MM.1S (cell line): ENCODE data around the gene NFYC.

Experiments used
- DNase-seq: peaks from one replicate; pipeline ENCODE4 v3.0.0-alpha.2; 2015
- H2AFZ ChIP-seq: fragments of 300-600 bp; sonication (generic); 2 replicates; pipeline ENCODE4 v1.6.0; 2016; ENCODE audit warnings: antibody characterized with exemption, low read length
- H3F3A ChIP-seq: fragments of 300-600 bp; sonication (generic); 2 replicates; pipeline ENCODE4 v1.6.1; 2016; ENCODE audit warnings: mild to moderate bottlenecking, antibody characterized with exemption, low read length, moderate library complexity, mixed read lengths; ENCODE audit not compliant: insufficient read depth
- H3K27ac ChIP-seq: fragments of 300-600 bp; sonication (generic); 2 replicates; pipeline ENCODE4 v1.5.1; 2016; ENCODE audit warnings: mild to moderate bottlenecking, low read length
- H3K27me3 ChIP-seq: fragments of 300-600 bp; sonication (generic); replicated peaks from 2 replicates; pipeline ENCODE4 v1.6.0; 2016; ENCODE audit warnings: low read length; ENCODE audit not compliant: insufficient read depth
- H3K36me3 ChIP-seq: fragments of 300-600 bp; sonication (generic); replicated peaks from 2 replicates; pipeline ENCODE4 v1.6.1; 2016; ENCODE audit warnings: mild to moderate bottlenecking, low read length, mixed read lengths; ENCODE audit not compliant: insufficient read depth
- H3K4me1 ChIP-seq: fragments of 300-600 bp; sonication (generic); 2 replicates; pipeline ENCODE4 v1.6.1; 2016; ENCODE audit warnings: low read length, mixed read lengths
- H3K4me2 ChIP-seq: fragments of 300-600 bp; sonication (generic); 2 replicates; pipeline ENCODE4 v1.6.0; 2016; ENCODE audit warnings: low read depth, low read length
- H3K4me3 ChIP-seq: fragments of 300-600 bp; sonication (generic); 2 replicates; pipeline ENCODE4 v1.5.1; 2016; ENCODE audit warnings: low read length, mixed read lengths
- H3K79me2 ChIP-seq: fragments of 300-600 bp; sonication (generic); 2 replicates; pipeline ENCODE4 v1.6.1; 2016; ENCODE audit warnings: mixed run types, low read length, mixed read lengths
- H3K9ac ChIP-seq: fragments of 300-600 bp; sonication (generic); 2 replicates; pipeline ENCODE4 v1.6.1; 2016; ENCODE audit warnings: low read length, mixed read lengths
- H3K9me2 ChIP-seq: fragments of 300-600 bp; sonication (generic); replicated peaks from 2 replicates; pipeline ENCODE4 v1.6.1; 2016; ENCODE audit warnings: mild to moderate bottlenecking, low read length, mixed read lengths; ENCODE audit not compliant: insufficient read depth
- H3K9me3 ChIP-seq: fragments of 300-600 bp; sonication (generic); replicated peaks from 2 replicates; pipeline ENCODE4 v1.6.1; 2016; ENCODE audit warnings: mild to moderate bottlenecking, low read length, mixed read lengths; ENCODE audit not compliant: insufficient read depth
- H4K20me1 ChIP-seq: fragments of 300-600 bp; sonication (generic); 2 replicates; pipeline ENCODE4 v1.6.1; 2016; ENCODE audit warnings: mild to moderate bottlenecking, low read length, moderate library complexity, mixed read lengths; ENCODE audit not compliant: insufficient read depth
- CTCF ChIP-seq: fragments of 300-600 bp; sonication (generic); IDR thresholded peaks from 2 replicates; pipeline ENCODE4 v1.5.1; 2016; ENCODE audit warnings: antibody characterized with exemption, low read length, mixed read lengths
- EZH2 ChIP-seq: fragments of 300-600 bp; sonication (generic); optimal IDR thresholded peaks from 2 replicates; pipeline ENCODE3; 2017; ENCODE audit warnings: low read depth, mild to moderate bottlenecking, antibody characterized with exemption, low read length, mixed read lengths
- EZH2phosphoT487 ChIP-seq: fragments of 300-600 bp; sonication (generic); IDR thresholded peaks from 2 replicates; pipeline ENCODE4 v1.6.1; 2018; ENCODE audit warnings: antibody characterized with exemption, low read length

Gene NFYC

GRCh38 chr1:40696294-40696693 lies 4.8 kb downstream of the NFYC start:
- TF ChIP-seq EZH2phosphoT487 (no peak), EZH2 (no peak), CTCF (no peak)
- Histone ChIP-seq H3K36me3 (no peaks in the 10 kb centered on the region; the same call in 1 of the 2 replicates), H3K9me2 (no peaks in the 10 kb centered on the region), H2AFZ (no peak overlapping the region), H3K4me3 (no peak overlapping the region), H3K79me2 (peaks cover 94% of the 10 kb centered on the region), H3K9me3 (no peaks in the 10 kb centered on the region), H3K27ac (no peak overlapping the region), H4K20me1 (0 out of 2 replicates have a peak, but pooled peaks cover 3% of the 10 kb centered on the region), H3K27me3 (no peaks in the 10 kb centered on the region), H3K4me2 (no peak overlapping the region), H3F3A (peaks cover 7% of the 10 kb centered on the region; the same call in 1 of the 2 replicates), H3K4me1 (peaks cover 23% of the 10 kb centered on the region), H3K9ac (no peak overlapping the region)
- no peak for DNase-seq

- H3K9me3 ChIP-seq: no peaks in the 10 kb centered on the region
- H4K20me1 ChIP-seq: 0 out of 2 replicates have a peak, but pooled peaks cover 3% of the 10 kb centered on the region
- H3K4me1 ChIP-seq: peaks cover 23% of the 10 kb centered on the region
- H3K9me2 ChIP-seq: no peaks in the 10 kb centered on the region
- no peaks in the 10 kb centered on the region; the same call in 1 of the 2 replicates for H3K36me3 ChIP-seq
- H2AFZ ChIP-seq: no peak overlapping the region
- H3K27ac ChIP-seq: no peak overlapping the region
- H3K27me3 ChIP-seq: no peaks in the 10 kb centered on the region
- no peaks in the 10 kb centered on the region for H3F3A ChIP-seq
- DNase-seq: no peak
- H3K79me2 ChIP-seq: peaks cover 100% of the 10 kb centered on the region
- no peak overlapping the region for H3K9ac ChIP-seq
- H3K4me3 ChIP-seq: no peak overlapping the region
- H3K4me2 ChIP-seq: no peak overlapping the region
- no peak for TF ChIP-seq EZH2
- no peak for TF ChIP-seq CTCF
- TF ChIP-seq EZH2phosphoT487: no peak
Observed at GRCh38 chr1:40697436-40697835, 5.9 kb downstream of the NFYC start.

GRCh38 chr1:40699787-40700186 lies 8.3 kb downstream of the NFYC start:
- no peak for DNase-seq
- H3K36me3 ChIP-seq: no peaks in the 10 kb centered on the region; the same call in 1 of the 2 replicates
- no peak overlapping the region for H3K4me2 ChIP-seq
- TF ChIP-seq CTCF: no peak
- no peaks in the 10 kb centered on the region for H3F3A ChIP-seq
- no peak overlapping the region for H3K4me3 ChIP-seq
- H4K20me1 ChIP-seq: 0 out of 2 replicates have a peak, but pooled peaks cover 3% of the 10 kb centered on the region
- peaks cover 100% of the 10 kb centered on the region for H3K79me2 ChIP-seq
- H3K9me2 ChIP-seq: no peaks in the 10 kb centered on the region
- no peak overlapping the region for H2AFZ ChIP-seq
- H3K9ac ChIP-seq: no peak overlapping the region
- no peaks in the 10 kb centered on the region for H3K4me1 ChIP-seq
- no peaks in the 10 kb centered on the region for H3K27me3 ChIP-seq
- H3K9me3 ChIP-seq: no peaks in the 10 kb centered on the region
- H3K27ac ChIP-seq: no peak overlapping the region
